K562 (cell line): ENCODE data around the gene OR51B2.

Source experiments
- BHLHE40 ChIP-seq: IDR thresholded peaks from 2 replicates; pipeline ENCODE4 v1.6.1; 2011; ENCODE audit warnings: low read length, improper control_type of control experiment
- EGR1 ChIP-seq: fragments of 450-650 bp; conservative IDR thresholded peaks from 2 replicates; pipeline ENCODE4 v1.6.1; 2017; ENCODE audit warnings: mild to moderate bottlenecking
- HCFC1 ChIP-seq: IDR thresholded peaks from 2 replicates; pipeline ENCODE4 v1.6.1; 2012; ENCODE audit warnings: low read depth, low read length, improper control_type of control experiment
- STAT5A ChIP-seq: IDR thresholded peaks from 2 replicates; pipeline ENCODE4 v1.6.1; 2012; ENCODE audit warnings: low read length, inconsistent platforms, borderline replicate concordance
- U2AF2 ChIP-seq: fragments of 200-400 bp; formaldehyde crosslinking; optimal IDR thresholded peaks from 2 replicates; pipeline ENCODE3; 2017; ENCODE audit warnings: low read depth, mild to moderate bottlenecking, low read length
- TF ChIP-seq, protein P1 (sequence below), 3 experiments: IDR thresholded peaks in 2 of 3; conservative IDR thresholded peaks in 1 of 3; 2 replicates each; pipeline ENCODE4 v1.5.1; 2011 to 2012; ENCODE audit warnings: low read length in 3 of 3, mild to moderate bottlenecking in 3 of 3, control low read depth in 2 of 3, improper control_type of control experiment in 1 of 3, inconsistent platforms in 1 of 3, low read depth in 1 of 3, mixed read lengths in 1 of 3, moderate library complexity in 1 of 3; ENCODE audit not compliant: insufficient read depth in 2 of 3
- TF ChIP-seq, protein P2 (sequence below): fragments of 250-450 bp; sonication (Bioruptor Pico); IDR thresholded peaks from 2 replicates; pipeline ENCODE4 v1.4.0; 2020; ENCODE audit warnings: mild to moderate bottlenecking, moderate library complexity

DNA sequence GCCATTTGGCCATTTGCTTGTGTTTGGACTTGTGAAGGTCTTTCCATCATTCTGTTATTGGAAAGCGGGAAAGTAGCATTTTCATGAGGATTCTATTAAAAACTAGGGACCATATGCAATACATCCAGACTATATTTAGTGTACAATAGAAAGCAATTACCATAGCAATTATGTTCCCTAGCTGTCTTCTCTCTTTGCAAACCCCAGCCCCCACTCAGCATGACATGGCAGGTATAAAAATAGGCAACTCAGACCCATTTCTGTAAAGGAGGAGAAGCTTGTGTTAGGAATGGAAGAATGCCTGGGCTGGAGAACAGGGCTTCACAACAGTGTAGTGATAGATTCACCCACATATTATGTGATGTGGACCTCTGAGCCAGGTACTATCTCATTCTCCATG, 39.6 kb upstream of the OR51B2 start:
- TF ChIP-seq, protein P1, sequence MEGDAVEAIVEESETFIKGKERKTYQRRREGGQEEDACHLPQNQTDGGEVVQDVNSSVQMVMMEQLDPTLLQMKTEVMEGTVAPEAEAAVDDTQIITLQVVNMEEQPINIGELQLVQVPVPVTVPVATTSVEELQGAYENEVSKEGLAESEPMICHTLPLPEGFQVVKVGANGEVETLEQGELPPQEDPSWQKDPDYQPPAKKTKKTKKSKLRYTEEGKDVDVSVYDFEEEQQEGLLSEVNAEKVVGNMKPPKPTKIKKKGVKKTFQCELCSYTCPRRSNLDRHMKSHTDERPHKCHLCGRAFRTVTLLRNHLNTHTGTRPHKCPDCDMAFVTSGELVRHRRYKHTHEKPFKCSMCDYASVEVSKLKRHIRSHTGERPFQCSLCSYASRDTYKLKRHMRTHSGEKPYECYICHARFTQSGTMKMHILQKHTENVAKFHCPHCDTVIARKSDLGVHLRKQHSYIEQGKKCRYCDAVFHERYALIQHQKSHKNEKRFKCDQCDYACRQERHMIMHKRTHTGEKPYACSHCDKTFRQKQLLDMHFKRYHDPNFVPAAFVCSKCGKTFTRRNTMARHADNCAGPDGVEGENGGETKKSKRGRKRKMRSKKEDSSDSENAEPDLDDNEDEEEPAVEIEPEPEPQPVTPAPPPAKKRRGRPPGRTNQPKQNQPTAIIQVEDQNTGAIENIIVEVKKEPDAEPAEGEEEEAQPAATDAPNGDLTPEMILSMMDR (IDR thresholded peaks at IDR 0.05 in 2 of 3, conservative IDR thresholded peaks at IDR 0.05 in 1 of 3; ENCODE audit: insufficient read depth in 2 of 3, low read depth in 1 of 3, low read length in 3 of 3): no peak
- TF ChIP-seq, protein P2, sequence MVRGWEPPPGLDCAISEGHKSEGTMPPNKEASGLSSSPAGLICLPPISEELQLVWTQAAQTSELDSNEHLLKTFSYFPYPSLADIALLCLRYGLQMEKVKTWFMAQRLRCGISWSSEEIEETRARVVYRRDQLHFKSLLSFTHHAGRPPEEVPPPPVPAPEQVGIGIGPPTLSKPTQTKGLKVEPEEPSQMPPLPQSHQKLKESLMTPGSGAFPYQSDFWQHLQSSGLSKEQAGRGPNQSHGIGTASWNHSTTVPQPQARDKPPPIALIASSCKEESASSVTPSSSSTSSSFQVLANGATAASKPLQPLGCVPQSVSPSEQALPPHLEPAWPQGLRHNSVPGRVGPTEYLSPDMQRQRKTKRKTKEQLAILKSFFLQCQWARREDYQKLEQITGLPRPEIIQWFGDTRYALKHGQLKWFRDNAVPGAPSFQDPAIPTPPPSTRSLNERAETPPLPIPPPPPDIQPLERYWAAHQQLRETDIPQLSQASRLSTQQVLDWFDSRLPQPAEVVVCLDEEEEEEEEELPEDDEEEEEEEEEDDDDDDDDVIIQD: no peak
- TF ChIP-seq U2AF2: no peak
- no peak for TF ChIP-seq HCFC1
- TF ChIP-seq EGR1: no peak
- no peak for TF ChIP-seq STAT5A
- no peak for TF ChIP-seq BHLHE40
